Gastrocnemius medialis (tissue), 4 donors: ENCODE measurements around the gene PRSS23. TPM values are rescaled to one million over a fixed set of nuclear protein-coding genes. Genes with fewer than 3 reads are reported as not detected.

ENCODE experiments used
- ATAC-seq, 2 donors: fragments of 150-250 bp; one replicate each; pipeline ENCODE4 v1.9.1; 2016
- DNase-seq, 2 donors: peaks; one replicate each; pipeline ENCODE4 v3.0.0-alpha.2; 2019
- H3K27ac ChIP-seq, 4 donors: fragments of 200-600 bp; sonication (generic); 1 replicate in 1 of 4; 2 replicates in 3 of 4; pipeline ENCODE4 v1.5.1; 2016 to 2018; ENCODE audit warnings: mild to moderate bottlenecking in 2 of 4, moderate library complexity in 1 of 4
- H3K27me3 ChIP-seq, 3 donors: fragments of 200-600 bp; sonication (generic) in 2 of 3; 1 replicate in 1 of 3; 2 replicates in 2 of 3; pipeline versions ENCODE4 v1.5.1 to v1.6.0; 2016 to 2019; ENCODE audit warnings: mild to moderate bottlenecking in 1 of 3, moderate library complexity in 1 of 3
- H3K36me3 ChIP-seq, 2 donors: fragments of 200-600 bp; sonication (generic) in 1 of 2; one replicate each; pipeline ENCODE4 v1.5.1; 2017 to 2018
- H3K4me1 ChIP-seq, 2 donors: fragments of 200-600 bp; sonication (generic) in 1 of 2; one replicate each; pipeline ENCODE4 v1.5.1; 2016 to 2017; ENCODE audit warnings: mild to moderate bottlenecking in 2 of 2
- H3K4me3 ChIP-seq, 4 donors: fragments of 200-600 bp; sonication (generic) in 3 of 4; 1 replicate in 1 of 4; 2 replicates in 3 of 4; pipeline ENCODE4 v1.5.1; 2016 to 2019; ENCODE audit warnings: mild to moderate bottlenecking in 2 of 4
- H3K9me3 ChIP-seq, 3 donors: fragments of 200-600 bp; sonication (generic) in 2 of 3; 1 replicate in 1 of 3; 2 replicates in 2 of 3; pipeline ENCODE4 v1.5.1; 2016 to 2019
- POLR2A ChIP-seq, 2 donors: fragments of 450-650 bp; IDR thresholded peaks; one replicate each; pipeline ENCODE4 v1.6.1; 2017; ENCODE audit warnings: antibody characterized with exemption in 2 of 2, mild to moderate bottlenecking in 2 of 2, moderate library complexity in 2 of 2
- in situ Hi-C, 4 donors: fragments of 200-750 bp; cut with MboI; loops; one replicate each; pipeline versions ENCODE4 v1.15.0 to v1.8.0; 2017; ENCODE audit warnings: low sequenced_read_pairs in 4 of 4
- intact Hi-C: fragments of 100-400 bp; cut with DNase I; formaldehyde crosslinking; loops from one replicate; pipeline ENCODE4 v1.15.1; 2023; ENCODE audit warnings: low total_unique reads
- total RNA-seq, 4 donors: library from RNA; depleted of rRNA; stranded (reverse); fragments of >200 nt; gene quantifications; one replicate each; pipeline versions ENCODE4 v1.1.0 to v1.2.3, GENCODE V29; 2016
- TF ChIP-seq, protein P1 (sequence below), 5 experiments: fragments of 450-650 bp in 3 of 5; fragments of 200-600 bp in 2 of 5; sonication (generic) in 2 of 5; IDR thresholded peaks in 4 of 5; conservative IDR thresholded peaks in 1 of 5; 1 replicate in 4 of 5; 2 replicates in 1 of 5; pipeline ENCODE4 v1.5.1; 2016 to 2019; ENCODE audit warnings: antibody characterized with exemption in 5 of 5, mild to moderate bottlenecking in 3 of 5, moderate library complexity in 3 of 5

Gene PRSS23
- total RNA-seq, 4 donors from 2014 or later, result 2.4 to 12.2 (median 7.1) TPM

- no peaks in the 10 kb centered on the region for H3K9me3 ChIP-seq
- no peak for TF ChIP-seq POLR2A (IDR thresholded peaks at IDR 0.05)
- TF ChIP-seq, protein P1, sequence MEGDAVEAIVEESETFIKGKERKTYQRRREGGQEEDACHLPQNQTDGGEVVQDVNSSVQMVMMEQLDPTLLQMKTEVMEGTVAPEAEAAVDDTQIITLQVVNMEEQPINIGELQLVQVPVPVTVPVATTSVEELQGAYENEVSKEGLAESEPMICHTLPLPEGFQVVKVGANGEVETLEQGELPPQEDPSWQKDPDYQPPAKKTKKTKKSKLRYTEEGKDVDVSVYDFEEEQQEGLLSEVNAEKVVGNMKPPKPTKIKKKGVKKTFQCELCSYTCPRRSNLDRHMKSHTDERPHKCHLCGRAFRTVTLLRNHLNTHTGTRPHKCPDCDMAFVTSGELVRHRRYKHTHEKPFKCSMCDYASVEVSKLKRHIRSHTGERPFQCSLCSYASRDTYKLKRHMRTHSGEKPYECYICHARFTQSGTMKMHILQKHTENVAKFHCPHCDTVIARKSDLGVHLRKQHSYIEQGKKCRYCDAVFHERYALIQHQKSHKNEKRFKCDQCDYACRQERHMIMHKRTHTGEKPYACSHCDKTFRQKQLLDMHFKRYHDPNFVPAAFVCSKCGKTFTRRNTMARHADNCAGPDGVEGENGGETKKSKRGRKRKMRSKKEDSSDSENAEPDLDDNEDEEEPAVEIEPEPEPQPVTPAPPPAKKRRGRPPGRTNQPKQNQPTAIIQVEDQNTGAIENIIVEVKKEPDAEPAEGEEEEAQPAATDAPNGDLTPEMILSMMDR (IDR thresholded peaks at IDR 0.05 in 4 of 5, conservative IDR thresholded peaks at IDR 0.05 in 1 of 5), result no peak
- no peak overlapping the region for H3K4me3 ChIP-seq
- intact Hi-C loops, result no loop called here
- H3K36me3 ChIP-seq, result no peaks in the 10 kb centered on the region
- in situ Hi-C loops, result loop anchor here in 3 of 4 donors (10.0 to 25.0 kb wide), 3 partner anchors 135 to 947 kb away; partner anchors contain the start of genes CCDC83 (in 1 of the 3) and ME3 (in 1 of the 3)
- ATAC-seq, result no peak
- H3K27me3 ChIP-seq, result no peaks in the 10 kb centered on the region
- H3K27ac ChIP-seq, result no peak overlapping the region
- no peak for DNase-seq
- peaks cover 9 to 17% of the 10 kb centered on the region in 2 donors for H3K4me1 ChIP-seq
Measured at GRCh38 chr11:86809561-86809960, 9.2 kb downstream of the PRSS23 start.

DNA sequence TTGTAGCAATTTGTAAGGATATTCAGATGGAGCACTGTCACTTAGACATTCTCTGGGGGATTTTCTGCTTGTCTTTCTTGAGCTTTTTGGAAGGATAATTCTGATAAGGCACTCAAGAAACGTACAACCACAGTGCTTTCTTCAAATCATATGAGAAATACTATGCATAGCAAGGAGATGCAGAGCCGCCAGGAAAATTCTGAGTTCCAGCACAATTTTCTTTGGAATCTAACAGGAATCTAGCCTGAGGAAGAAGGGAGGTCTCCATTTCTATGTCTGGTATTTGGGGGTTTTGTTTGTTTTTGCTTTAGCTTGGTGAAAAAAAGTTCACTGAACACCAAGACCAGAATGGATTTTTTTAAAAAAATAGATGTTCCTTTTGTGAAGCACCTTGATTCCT is 9.9 kb downstream of the PRSS23 start:
- intact Hi-C loops (no loop called here), in situ Hi-C loops (loop anchor here in 3 of 4 donors (10.0 to 25.0 kb wide), 4 partner anchors 135 to 948 kb away; partner anchors contain the start of genes CCDC83 (in 1 of the 3) and ME3 (in 1 of the 3))
- no peaks in the 10 kb centered on the region for H3K9me3 ChIP-seq
- H3K4me3 ChIP-seq, result no peak overlapping the region
- ATAC-seq (no peak), DNase-seq (no peak)
- no peaks in the 10 kb centered on the region for H3K27me3 ChIP-seq
- TF ChIP-seq, protein P1 (IDR thresholded peaks at IDR 0.05 in 4 of 5, conservative IDR thresholded peaks at IDR 0.05 in 1 of 5), result no peak
- no peak for TF ChIP-seq POLR2A (IDR thresholded peaks at IDR 0.05)
- H3K36me3 ChIP-seq, result no peaks in the 10 kb centered on the region
- H3K27ac ChIP-seq, result no peak overlapping the region
- peaks cover 15 to 17% of the 10 kb centered on the region in 2 donors for H3K4me1 ChIP-seq

DNA sequence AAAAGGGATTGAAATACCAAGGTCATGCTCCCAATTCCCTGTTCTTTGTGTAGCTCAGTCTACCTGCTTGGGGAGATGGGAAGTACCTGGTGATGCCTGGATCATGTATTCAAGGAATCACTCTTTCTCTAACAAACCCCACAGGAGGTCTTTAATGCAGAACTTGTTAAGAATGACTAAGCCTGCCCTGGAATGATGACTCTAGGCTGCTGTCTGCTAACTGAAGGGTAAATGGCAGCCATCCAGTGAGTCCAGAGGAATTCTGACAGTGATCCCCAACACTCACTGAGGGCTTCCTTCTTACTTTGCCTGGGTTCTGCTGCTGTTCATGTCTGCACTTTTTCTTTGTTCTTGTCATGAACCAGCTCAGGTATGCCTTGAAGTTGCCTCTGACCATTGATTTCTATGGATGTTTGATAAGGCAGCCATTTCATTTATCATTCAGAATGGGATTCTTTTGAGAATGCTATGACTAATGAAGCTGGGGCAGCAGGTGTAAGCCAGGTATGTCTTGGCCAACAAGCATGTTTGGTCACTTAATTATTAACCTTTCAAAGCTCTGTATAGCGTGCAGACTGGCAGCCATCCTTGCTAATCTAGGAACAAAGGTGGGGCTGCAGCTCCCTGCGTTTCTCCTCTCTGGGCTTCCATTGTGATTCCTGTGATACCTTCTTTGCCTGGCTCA is 11.4 kb downstream of the PRSS23 start:
- H3K4me1 ChIP-seq, result peaks cover 25 to 32% of the 10 kb centered on the region in 2 donors
- peak overlapping the region in 3 of 4 donors; percentile 53 to 74 (median 53) for H3K27ac ChIP-seq
- no peak overlapping the region for H3K4me3 ChIP-seq
- DNase-seq (no peak), ATAC-seq (no peak)
- TF ChIP-seq POLR2A (IDR thresholded peaks at IDR 0.05), result no peak
- TF ChIP-seq, protein P1 (IDR thresholded peaks at IDR 0.05 in 4 of 5, conservative IDR thresholded peaks at IDR 0.05 in 1 of 5), result no peak
- H3K27me3 ChIP-seq, result no peaks in the 10 kb centered on the region
- H3K36me3 ChIP-seq, result no peaks in the 10 kb centered on the region
- in situ Hi-C loops, result loop anchor here in 3 of 4 donors (10.0 to 25.0 kb wide), 4 partner anchors 137 to 949 kb away; partner anchors contain the start of genes CCDC83 (in 1 of the 3) and ME3 (in 1 of the 3)
- H3K9me3 ChIP-seq, result no peaks in the 10 kb centered on the region
- intact Hi-C loops, result no loop called here

GRCh38 chr11:86812322-86812670 is 12.0 kb downstream of the PRSS23 start:
- Histone ChIP-seq H3K27ac (peak overlapping the region in 3 of 4 donors; percentile 53 to 74 (median 53)), H3K27me3 (no peaks in the 10 kb centered on the region), H3K36me3 (no peaks in the 10 kb centered on the region), H3K4me1 (peaks cover 27 to 32% of the 10 kb centered on the region in 2 donors), H3K9me3 (no peaks in the 10 kb centered on the region), H3K4me3 (no peak overlapping the region)
- DNase-seq, result peak; percentile 32 to 42
- ATAC-seq, result peak; percentile 37 to 56
- in situ Hi-C loops, result loop anchor here in 3 of 4 donors (10.0 to 25.0 kb wide), 4 partner anchors 137 to 950 kb away; partner anchors contain the start of genes CCDC83 (in 1 of the 3) and ME3 (in 1 of the 3)
- TF ChIP-seq, protein P1 (IDR thresholded peaks at IDR 0.05 in 4 of 5, conservative IDR thresholded peaks at IDR 0.05 in 1 of 5), result no peak
- no peak for TF ChIP-seq POLR2A (IDR thresholded peaks at IDR 0.05)
- intact Hi-C loops, result no loop called here
